Ovary (tissue), 3 donors: ENCODE measurements around the gene LINGO4.

ENCODE experiments used
- CTCF ChIP-seq, 3 donors: fragments of 450-650 bp in 2 of 3; fragments of 200-600 bp in 1 of 3; IDR thresholded peaks; one replicate each; pipeline versions ENCODE4 v1.5.1 to v1.8.0; 2016 to 2022; ENCODE audit warnings: antibody characterized with exemption in 3 of 3, mild to moderate bottlenecking in 1 of 3
- POLR2A ChIP-seq: fragments of 450-650 bp; IDR thresholded peaks from one replicate; pipeline ENCODE4 v1.6.1; 2017; ENCODE audit warnings: antibody characterized with exemption, mild to moderate bottlenecking, moderate library complexity
- donor health status: DM: no; HTN: no; CAD: no.

DNA sequence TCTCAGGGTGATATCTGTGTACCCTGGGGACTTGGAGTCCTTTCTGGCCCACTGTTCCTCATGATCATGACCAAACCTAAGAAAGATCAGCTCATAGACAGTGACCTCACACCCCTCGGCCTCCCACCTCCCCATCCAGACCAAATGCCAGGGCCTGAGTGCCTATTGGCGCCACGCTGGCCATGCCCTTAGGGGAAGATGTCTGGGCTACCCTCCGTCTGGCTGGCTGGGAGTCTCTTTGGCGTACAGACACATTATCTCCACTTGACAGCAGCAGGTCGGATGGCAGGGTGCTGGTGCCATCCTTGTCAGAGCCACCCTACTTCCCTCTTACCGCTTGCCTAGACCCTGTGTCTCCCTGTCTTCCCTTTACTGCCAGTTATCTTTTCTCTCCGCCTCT, 18.0 kb upstream of the LINGO4 start:
- TF ChIP-seq CTCF (IDR thresholded peaks at IDR 0.05), result no peak
- no peak for TF ChIP-seq POLR2A
